Upper lobe of left lung (tissue), 4 donors: ENCODE results near the gene RNF180.

Experiments
- POLR2A ChIP-seq, 4 donors: fragments of 450-650 bp; IDR thresholded peaks; one replicate each; pipeline ENCODE4 v1.5.1; 2016 to 2017; ENCODE audit warnings: antibody characterized with exemption in 4 of 4, mild to moderate bottlenecking in 2 of 4
- POLR2AphosphoS5 ChIP-seq, 2 donors: sonication (generic); formaldehyde crosslinking; IDR thresholded peaks; one replicate each; pipeline ENCODE4 v1.5.1; 2017; ENCODE audit warnings: antibody characterized with exemption in 2 of 2
- TF ChIP-seq, protein P1 (sequence below), 6 experiments: fragments of 450-650 bp in 4 of 6; fragments of 200-600 bp in 2 of 6; sonication (generic) in 2 of 6; IDR thresholded peaks; one replicate each; pipeline ENCODE4 v1.5.1; 2016 to 2019; ENCODE audit warnings: antibody characterized with exemption in 6 of 6

DNA sequence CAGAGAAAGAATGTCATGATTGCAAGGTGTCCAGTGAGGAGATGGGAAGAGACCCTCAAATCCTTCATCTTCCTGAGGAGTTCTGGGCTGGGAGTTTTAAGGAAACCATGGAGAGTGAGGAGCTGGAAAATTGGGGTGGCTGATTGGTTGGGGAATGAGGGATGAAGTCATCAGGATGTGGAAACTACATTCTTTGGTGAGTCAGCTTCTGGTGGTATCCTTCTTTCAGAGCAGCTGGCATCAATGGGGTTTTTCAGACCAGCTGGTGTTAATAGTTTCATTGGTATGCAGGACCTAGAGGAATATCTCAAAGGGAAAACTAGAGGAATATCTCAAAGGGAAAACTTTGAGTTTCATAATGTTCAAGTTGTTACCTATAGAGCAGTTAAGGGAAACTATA lies 45.2 kb downstream of the RNF180 start:
- TF ChIP-seq, protein P1, sequence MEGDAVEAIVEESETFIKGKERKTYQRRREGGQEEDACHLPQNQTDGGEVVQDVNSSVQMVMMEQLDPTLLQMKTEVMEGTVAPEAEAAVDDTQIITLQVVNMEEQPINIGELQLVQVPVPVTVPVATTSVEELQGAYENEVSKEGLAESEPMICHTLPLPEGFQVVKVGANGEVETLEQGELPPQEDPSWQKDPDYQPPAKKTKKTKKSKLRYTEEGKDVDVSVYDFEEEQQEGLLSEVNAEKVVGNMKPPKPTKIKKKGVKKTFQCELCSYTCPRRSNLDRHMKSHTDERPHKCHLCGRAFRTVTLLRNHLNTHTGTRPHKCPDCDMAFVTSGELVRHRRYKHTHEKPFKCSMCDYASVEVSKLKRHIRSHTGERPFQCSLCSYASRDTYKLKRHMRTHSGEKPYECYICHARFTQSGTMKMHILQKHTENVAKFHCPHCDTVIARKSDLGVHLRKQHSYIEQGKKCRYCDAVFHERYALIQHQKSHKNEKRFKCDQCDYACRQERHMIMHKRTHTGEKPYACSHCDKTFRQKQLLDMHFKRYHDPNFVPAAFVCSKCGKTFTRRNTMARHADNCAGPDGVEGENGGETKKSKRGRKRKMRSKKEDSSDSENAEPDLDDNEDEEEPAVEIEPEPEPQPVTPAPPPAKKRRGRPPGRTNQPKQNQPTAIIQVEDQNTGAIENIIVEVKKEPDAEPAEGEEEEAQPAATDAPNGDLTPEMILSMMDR (IDR thresholded peaks at IDR 0.05): no peak
- no peak for TF ChIP-seq POLR2A (IDR thresholded peaks at IDR 0.05)
- no peak for TF ChIP-seq POLR2AphosphoS5 (IDR thresholded peaks at IDR 0.05)
